Skeletal muscle satellite cell (primary cell): Measurements from ENCODE around the gene C19orf25.

Experiments used
- H3K27me3 ChIP-seq: 2 replicates; pipeline ENCODE4 v1.7.0; 2013; ENCODE audit warnings: low read length; ENCODE audit not compliant: control insufficient read depth, insufficient read depth
- H3K36me3 ChIP-seq: 2 replicates; pipeline ENCODE4 v1.7.0; 2013; ENCODE audit warnings: mild to moderate bottlenecking, control low read depth, low read length; ENCODE audit not compliant: insufficient read depth
- H3K4me1 ChIP-seq: 2 replicates; pipeline ENCODE4 v1.7.0; 2013; ENCODE audit warnings: low read length; ENCODE audit not compliant: control insufficient read depth, insufficient read depth
- H3K4me2 ChIP-seq: 2 replicates; pipeline ENCODE4 v1.7.0; 2013; ENCODE audit warnings: mild to moderate bottlenecking, low read length
- H3K4me3 ChIP-seq: 2 replicates; pipeline ENCODE4 v1.7.0; 2013; ENCODE audit warnings: low read length
- H3K9ac ChIP-seq: 2 replicates; pipeline ENCODE4 v1.7.0; 2013; ENCODE audit warnings: mild to moderate bottlenecking, low read depth, low read length, moderate library complexity
- H3K9me3 ChIP-seq: replicated peaks from 2 replicates; pipeline ENCODE4 v1.7.0; 2013; ENCODE audit warnings: mild to moderate bottlenecking, control low read depth, low read length

Gene C19orf25

DNA sequence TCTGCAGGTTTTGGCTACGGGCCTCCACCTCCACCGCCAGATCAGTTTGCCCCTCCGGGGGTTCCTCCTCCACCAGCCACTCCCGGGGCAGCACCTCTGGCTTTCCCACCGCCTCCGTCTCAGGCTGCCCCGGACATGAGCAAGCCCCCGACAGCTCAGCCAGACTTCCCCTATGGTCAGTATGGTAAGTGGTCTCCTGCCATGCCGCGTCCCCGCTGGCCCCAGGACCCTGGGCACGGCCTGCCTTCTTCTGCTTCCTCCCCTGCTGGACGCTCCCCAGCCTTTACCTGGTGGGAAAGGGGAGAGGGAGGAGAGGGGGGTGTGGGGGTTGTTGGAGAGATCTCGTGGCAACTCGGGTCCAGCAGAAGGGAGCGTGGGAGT lies 46.5 kb downstream of the C19orf25 start:
- Histone ChIP-seq H3K4me1 (peaks cover 6% of the 10 kb centered on the region), H3K4me2 (no peak overlapping the region), H3K27me3 (no peaks in the 10 kb centered on the region), H3K9ac (no peak overlapping the region), H3K36me3 (peaks cover 72% of the 10 kb centered on the region), H3K4me3 (no peak overlapping the region), H3K9me3 (no peaks in the 10 kb centered on the region)

DNA sequence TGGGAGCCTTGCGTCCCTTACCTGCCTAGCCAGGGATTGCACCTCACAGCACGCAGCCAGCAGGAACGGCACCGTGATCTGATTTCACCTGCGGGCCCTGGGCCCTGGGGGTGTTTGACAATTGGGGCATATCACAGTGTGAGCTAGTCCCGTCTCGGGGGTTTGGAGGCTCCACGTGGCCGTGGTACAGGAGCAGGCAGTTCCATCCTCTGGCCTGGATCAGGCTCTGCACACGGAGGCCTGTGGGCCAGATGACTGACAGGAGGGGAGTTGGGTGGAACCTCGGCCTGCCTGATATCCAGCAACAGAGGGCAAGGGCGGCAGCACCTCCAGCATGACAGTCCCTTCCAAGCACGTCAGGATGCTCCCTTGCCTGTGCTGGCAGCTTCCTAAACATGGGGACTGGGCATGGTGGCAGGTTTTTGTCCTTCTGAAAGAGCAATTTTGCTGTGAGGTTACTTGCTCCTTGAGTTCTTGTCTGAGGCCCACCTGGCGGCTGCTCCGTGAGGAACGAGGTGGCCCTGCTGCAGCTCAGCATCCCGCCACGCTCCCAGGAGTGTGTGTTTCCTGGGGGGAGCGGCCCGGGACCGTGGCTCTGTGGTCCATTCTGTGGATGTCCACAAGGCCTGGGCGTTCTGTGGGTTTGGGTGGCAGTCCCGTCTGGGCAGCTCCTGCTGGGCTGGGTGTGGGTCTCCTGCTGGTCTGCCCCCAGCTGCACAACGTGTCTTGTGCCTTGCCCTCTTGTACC lies 47.1 kb downstream of the C19orf25 start:
- H3K4me2 ChIP-seq, result no peak overlapping the region
- H3K9me3 ChIP-seq, result no peaks in the 10 kb centered on the region
- no peak overlapping the region for H3K4me3 ChIP-seq
- H3K36me3 ChIP-seq, result peaks cover 78% of the 10 kb centered on the region
- H3K27me3 ChIP-seq, result no peaks in the 10 kb centered on the region
- H3K4me1 ChIP-seq, result peaks cover 6% of the 10 kb centered on the region
- no peak overlapping the region for H3K9ac ChIP-seq

DNA sequence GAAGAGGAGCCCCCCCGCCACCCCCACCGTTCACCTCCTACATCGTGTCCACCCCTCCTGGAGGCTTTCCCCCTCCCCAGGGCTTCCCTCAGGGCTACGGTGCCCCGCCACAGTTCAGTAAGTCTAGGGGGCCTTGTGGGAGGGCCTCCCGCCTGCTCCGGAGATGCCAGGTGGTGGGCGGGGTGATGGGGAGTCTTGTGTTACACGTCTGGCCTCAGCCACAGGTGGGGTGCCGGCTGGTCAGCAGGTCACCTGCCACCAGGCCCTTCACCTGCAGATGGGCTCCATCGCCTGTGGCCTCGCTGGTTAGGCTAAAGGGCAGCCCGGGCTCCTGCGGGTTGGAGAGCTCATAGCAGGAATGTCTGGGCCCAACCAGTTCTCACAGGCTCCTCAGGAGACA lies 48.8 kb downstream of the C19orf25 start:
- no peak overlapping the region for H3K4me3 ChIP-seq
- H3K36me3 ChIP-seq, result peaks cover 84% of the 10 kb centered on the region
- H3K9ac ChIP-seq, result no peak overlapping the region
- no peaks in the 10 kb centered on the region for H3K27me3 ChIP-seq
- H3K9me3 ChIP-seq, result no peaks in the 10 kb centered on the region
- H3K4me1 ChIP-seq, result no peaks in the 10 kb centered on the region
- no peak overlapping the region for H3K4me2 ChIP-seq

DNA sequence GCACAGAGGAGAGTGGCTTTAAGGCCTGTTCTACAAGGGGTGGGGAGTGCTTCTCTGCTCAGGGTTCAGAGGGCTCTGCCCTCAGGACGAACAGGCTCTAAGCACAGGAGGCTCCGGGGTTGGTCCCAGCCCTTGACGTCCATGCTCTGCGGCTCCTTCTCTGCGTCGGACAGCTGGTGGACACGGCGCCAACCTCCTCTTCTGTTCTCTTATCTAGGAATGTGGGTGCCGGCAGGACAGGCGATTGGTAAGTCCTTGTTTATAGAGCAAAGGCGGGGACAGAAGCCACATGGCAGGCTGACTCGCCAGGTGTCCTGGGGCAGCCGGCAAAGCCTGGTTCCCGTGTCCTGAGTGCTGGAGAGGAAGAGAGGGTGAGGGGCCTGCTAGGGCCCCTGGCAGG lies 49.3 kb downstream of the C19orf25 start:
- Histone ChIP-seq H3K9me3 (no peaks in the 10 kb centered on the region), H3K4me1 (no peaks in the 10 kb centered on the region), H3K4me3 (no peak overlapping the region), H3K9ac (no peak overlapping the region), H3K4me2 (no peak overlapping the region), H3K36me3 (peaks cover 84% of the 10 kb centered on the region), H3K27me3 (no peaks in the 10 kb centered on the region)

DNA sequence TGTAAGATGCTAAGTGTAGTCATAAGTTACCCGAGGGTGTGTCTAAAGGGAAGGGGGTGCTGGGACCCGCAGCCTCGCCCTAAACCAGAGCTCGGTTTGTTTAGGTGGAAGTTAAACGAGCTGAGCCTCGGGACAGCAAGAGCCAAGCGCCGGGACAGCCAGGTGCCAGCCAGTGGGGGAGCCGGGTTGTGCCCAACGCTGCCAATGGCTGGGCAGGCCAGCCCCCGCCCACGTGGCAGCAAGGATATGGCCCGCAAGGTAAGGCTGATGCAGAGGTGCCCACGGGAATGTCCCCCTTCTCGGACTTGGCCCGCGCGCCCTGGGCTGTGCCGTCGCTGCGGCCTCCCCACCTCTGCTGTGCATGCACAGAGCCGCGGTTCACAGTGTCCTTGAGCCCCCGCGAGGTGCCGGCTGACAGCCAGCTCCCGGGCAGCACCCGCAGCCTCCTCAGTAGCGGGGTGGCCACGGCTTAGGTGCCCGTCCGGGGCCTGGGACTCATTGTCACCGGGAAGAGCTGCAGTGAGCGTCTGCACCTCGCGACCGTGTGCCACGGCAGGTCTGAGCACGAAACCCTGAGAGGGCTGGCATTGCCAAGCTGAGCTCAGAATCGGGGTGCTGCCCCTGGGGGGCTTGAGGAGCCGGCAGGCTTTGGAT lies 50.1 kb downstream of the C19orf25 start:
- H3K9ac ChIP-seq, result no peak overlapping the region
- no peaks in the 10 kb centered on the region for H3K9me3 ChIP-seq
- peaks cover 82% of the 10 kb centered on the region for H3K36me3 ChIP-seq
- H3K4me2 ChIP-seq, result no peak overlapping the region
- H3K4me3 ChIP-seq, result no peak overlapping the region
- H3K27me3 ChIP-seq, result no peaks in the 10 kb centered on the region
- H3K4me1 ChIP-seq, result no peaks in the 10 kb centered on the region

DNA sequence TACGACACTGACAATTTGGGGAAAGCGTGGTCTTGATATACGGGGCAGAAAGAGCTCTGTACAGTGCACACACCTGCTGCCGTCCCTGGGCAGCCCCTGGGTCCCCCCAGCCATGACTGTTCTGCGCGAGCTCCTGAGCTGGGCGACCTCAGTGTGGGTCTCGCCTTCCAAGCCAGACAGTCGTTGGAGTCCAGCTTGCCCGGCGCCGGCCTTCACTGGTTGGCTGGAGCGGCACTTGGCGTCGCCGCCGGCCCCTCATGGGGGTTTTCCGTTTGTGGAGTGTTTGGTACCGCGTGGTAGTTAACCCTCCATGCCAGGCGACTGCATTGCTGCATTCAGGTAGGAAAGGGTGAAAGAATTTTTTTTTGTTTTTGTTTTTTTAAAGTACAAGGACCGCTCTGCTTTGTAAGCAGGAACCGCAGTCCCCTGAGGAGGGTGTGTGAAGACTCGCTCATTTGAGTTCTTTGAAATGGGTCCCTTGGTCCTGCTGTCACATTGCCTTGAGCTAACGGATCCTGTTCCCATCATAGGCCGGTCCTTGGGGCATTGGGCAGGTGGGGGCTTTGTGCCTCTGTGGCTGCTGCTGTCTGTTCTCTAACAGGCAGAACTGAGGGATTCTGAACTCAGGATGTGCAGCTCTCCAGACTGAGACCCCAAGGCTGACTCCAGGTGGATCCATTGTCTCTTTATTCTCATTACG lies 51.6 kb downstream of the C19orf25 start:
- no peaks in the 10 kb centered on the region for H3K27me3 ChIP-seq
- no peak overlapping the region for H3K4me2 ChIP-seq
- H3K4me3 ChIP-seq, result no peak overlapping the region
- H3K9ac ChIP-seq, result no peak overlapping the region
- H3K36me3 ChIP-seq, result peaks cover 82% of the 10 kb centered on the region
- H3K4me1 ChIP-seq, result peaks cover under 1% of the 10 kb centered on the region
- no peaks in the 10 kb centered on the region for H3K9me3 ChIP-seq

DNA sequence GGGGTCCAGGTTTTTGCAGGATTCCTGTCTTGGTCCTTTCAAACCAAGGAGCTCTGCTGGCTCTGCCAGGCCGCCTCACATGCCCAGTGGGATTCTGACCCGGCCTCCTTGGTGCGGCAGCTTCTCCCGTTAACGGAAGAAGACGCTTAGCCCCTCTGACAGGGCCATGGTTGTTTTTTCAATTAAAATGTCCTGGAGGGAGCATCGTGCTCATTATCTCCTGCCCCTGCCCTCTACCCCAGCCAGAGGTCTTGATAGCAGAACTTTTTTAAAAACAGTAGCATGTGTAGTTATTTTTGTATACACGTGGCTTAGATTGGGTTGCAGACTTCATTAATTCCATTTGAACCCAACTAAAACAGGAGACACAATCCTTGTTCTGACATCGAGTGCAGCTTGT lies 52.3 kb downstream of the C19orf25 start:
- Histone ChIP-seq H3K4me3 (no peak overlapping the region), H3K4me2 (no peak overlapping the region), H3K36me3 (peaks cover 82% of the 10 kb centered on the region), H3K9ac (no peak overlapping the region), H3K27me3 (no peaks in the 10 kb centered on the region), H3K9me3 (no peaks in the 10 kb centered on the region), H3K4me1 (peaks cover 6% of the 10 kb centered on the region)

DNA sequence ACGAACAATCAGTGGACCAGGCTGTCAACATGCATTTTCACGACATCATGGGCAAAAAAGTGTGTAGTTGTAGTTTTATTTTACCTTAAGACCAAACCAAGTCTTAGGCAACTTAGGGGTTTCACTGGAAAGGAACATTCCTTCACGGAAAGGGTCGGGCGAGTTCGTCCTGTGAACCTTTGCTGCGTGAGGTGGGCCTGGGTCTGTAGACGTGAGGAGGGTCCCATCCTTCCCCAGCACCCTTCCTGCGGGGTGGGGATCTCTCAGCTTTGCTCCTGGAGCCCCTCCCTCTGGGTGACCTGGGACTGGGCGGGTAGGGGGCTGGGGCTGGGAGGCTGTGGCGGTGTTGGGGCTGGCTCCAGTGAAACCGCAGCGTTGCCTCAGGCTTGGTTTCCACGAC lies 53.1 kb downstream of the C19orf25 start:
- Histone ChIP-seq H3K4me3 (no peak overlapping the region), H3K27me3 (no peaks in the 10 kb centered on the region), H3K4me2 (no peak overlapping the region), H3K36me3 (peaks cover 86% of the 10 kb centered on the region), H3K9ac (no peak overlapping the region), H3K4me1 (peaks cover 10% of the 10 kb centered on the region), H3K9me3 (no peaks in the 10 kb centered on the region)

DNA sequence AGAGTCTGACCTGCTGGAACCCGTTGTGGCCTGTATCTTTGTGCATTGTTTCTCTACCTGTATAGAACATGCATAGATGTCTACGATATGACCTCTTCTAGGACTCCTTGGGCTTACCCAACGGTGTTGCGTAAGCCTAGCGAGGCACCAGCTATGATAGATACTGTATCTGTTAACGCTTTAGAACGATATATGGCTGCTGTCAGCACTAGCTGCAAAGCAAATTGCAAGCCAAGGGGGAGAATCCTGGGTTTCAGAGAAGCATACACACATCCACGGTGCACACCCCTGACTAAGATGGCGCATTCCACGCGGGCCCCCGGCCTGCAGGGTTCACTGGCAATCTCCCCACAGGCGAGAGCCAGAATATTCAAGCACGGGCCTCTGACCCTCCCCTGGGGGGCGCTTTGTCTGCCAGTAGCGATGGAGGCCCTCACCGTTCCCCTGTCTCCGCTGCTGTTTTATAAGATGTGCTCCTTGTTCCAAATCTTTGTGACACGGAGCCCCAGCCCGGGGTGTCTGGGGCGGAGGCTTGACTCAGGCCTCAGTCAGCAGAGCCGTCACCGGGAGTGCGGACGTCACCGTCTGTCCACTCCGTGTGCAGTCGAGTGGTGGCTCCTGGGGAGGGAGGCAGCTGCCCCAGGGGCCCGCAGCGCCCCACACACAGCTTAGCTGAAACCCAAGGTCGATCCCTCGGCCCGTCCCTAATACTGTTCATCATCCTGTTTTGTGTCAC lies 53.7 kb downstream of the C19orf25 start:
- H3K9ac ChIP-seq, result no peak overlapping the region
- H3K27me3 ChIP-seq, result no peaks in the 10 kb centered on the region
- H3K9me3 ChIP-seq, result no peaks in the 10 kb centered on the region
- peaks cover 10% of the 10 kb centered on the region for H3K4me1 ChIP-seq
- H3K4me3 ChIP-seq, result no peak overlapping the region
- H3K4me2 ChIP-seq, result no peak overlapping the region
- H3K36me3 ChIP-seq, result peaks cover 92% of the 10 kb centered on the region

DNA sequence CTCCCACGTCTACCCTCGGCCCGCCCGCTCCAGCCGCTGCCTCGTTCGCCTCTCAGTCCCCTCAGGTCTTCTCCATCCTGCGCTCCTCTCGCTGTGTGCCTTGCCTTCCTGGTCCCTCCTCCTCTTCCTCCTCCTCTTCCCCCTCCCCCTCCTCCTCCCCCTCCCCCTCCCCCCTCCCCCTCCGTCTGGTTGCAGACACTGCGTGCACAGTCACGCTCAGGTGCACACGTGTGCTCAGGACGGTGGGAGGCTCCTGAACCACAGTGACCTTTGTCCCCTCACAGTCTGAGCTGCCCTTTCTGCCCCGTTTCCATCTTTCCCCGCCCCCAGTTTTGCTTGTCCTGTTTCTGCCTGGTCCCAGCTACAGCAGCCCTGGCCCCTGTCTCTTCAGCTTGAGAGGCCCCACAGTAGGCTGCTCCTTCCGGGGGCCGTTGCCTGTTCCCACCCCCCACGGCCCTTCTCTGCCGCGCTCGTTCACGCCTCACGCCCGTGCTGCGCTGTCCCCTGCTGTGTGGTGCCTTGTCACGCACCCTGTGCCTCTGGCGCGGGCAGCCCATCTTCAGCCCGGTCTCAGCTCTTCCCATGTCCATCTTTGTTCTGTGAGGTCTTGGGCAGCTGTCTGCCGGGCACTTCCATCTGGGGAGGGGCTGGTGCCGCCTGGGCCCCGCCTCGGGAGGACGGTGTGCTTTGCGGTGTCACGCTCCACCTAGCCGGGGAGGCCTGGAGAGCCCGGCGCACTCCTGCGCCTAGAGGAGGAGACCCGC lies 54.6 kb downstream of the C19orf25 start:
- Histone ChIP-seq H3K4me3 (no peak overlapping the region), H3K36me3 (peaks cover 93% of the 10 kb centered on the region), H3K9me3 (no peaks in the 10 kb centered on the region), H3K9ac (no peak overlapping the region), H3K27me3 (no peaks in the 10 kb centered on the region), H3K4me1 (peaks cover 10% of the 10 kb centered on the region), H3K4me2 (no peak overlapping the region)
